Sigmoid colon (tissue), 7 donors: Measurements from ENCODE around the gene OR2A12. TPM values are rescaled to one million over a fixed set of nuclear protein-coding genes. Genes with fewer than 3 reads are reported as not detected.

Experiments
- DNase-seq: peaks from one replicate; pipeline ENCODE4 v3.0.0-alpha.2; 2019
- H3K27ac ChIP-seq, 4 donors: fragments of 200-600 bp; sonication (generic); one replicate each; pipeline ENCODE4 v1.5.1; 2016 to 2019; ENCODE audit warnings: mild to moderate bottlenecking in 1 of 4
- H3K27me3 ChIP-seq, 3 donors: fragments of 200-600 bp; sonication (generic); one replicate each; pipeline ENCODE4 v1.5.1; 2019; ENCODE audit warnings: mild to moderate bottlenecking in 1 of 3
- H3K36me3 ChIP-seq, 4 donors: fragments of 200-600 bp; sonication (generic); one replicate each; pipeline ENCODE4 v1.5.1; 2016 to 2019
- H3K4me1 ChIP-seq, 4 donors: fragments of 200-600 bp; sonication (generic); one replicate each; pipeline ENCODE4 v1.5.1; 2017 to 2019
- H3K4me3 ChIP-seq, 4 donors: fragments of 200-600 bp; sonication (generic); one replicate each; pipeline ENCODE4 v1.5.1; 2017 to 2019; ENCODE audit warnings: mild to moderate bottlenecking in 2 of 4, moderate library complexity in 1 of 4
- H3K9me3 ChIP-seq, 4 donors: fragments of 200-600 bp in 3 of 4; sonication (generic) in 3 of 4; one replicate each; pipeline versions ENCODE4 v1.5.1 to v1.6.1; 2013 to 2019
- EP300 ChIP-seq, 4 donors: sonication (generic); formaldehyde crosslinking; IDR thresholded peaks; one replicate each; pipeline ENCODE4 v1.6.1; 2017; ENCODE audit warnings: antibody characterized with exemption in 4 of 4
- POLR2A ChIP-seq, 2 donors: fragments of 450-650 bp; IDR thresholded peaks; one replicate each; pipeline ENCODE4 v1.6.1; 2016; ENCODE audit warnings: antibody characterized with exemption in 2 of 2, mild to moderate bottlenecking in 2 of 2, moderate library complexity in 2 of 2
- POLR2AphosphoS5 ChIP-seq, 4 donors: sonication (generic); formaldehyde crosslinking; IDR thresholded peaks; one replicate each; pipeline ENCODE4 v1.6.1; 2017; ENCODE audit warnings: antibody characterized with exemption in 4 of 4
- WGBS, 2 donors: extraction: QIAGEN DNeasy Blood & Tissue Kit; methylation state at CpG; one replicate each; pipeline ENCODE4 v1.1.7; 2013; 5-methylcytosine and 5-hydroxymethylcytosine counted together
- intact Hi-C: fragments of 100-400 bp; cut with DNase I; formaldehyde crosslinking; loops from one replicate; pipeline ENCODE4 v1.15.1; 2023
- polyA plus RNA-seq, 3 donors: library from polyadenylated mRNA; stranded (reverse); fragments of 200-250 nt; gene quantifications; one replicate each; pipeline ENCODE4 v1.2.3, GENCODE V29; 2013
- total RNA-seq, 4 donors: library from RNA; depleted of rRNA; stranded (reverse); fragments of >200 nt; gene quantifications; one replicate each; pipeline ENCODE4 v1.1.0, GENCODE V29; 2016
- TF ChIP-seq, protein P1 (sequence below), 4 experiments: fragments of 450-650 bp in 3 of 4; fragments of 200-600 bp in 1 of 4; IDR thresholded peaks; one replicate each; pipeline ENCODE4 v1.5.1; 2016 to 2019; ENCODE audit warnings: antibody characterized with exemption in 4 of 4, mild to moderate bottlenecking in 3 of 4, moderate library complexity in 2 of 4
- donor health status: healthy with polysubstance abuse.
- donor health status: Bipolar disorder and iron deficiency.
- donor health status: healthy.

The OR2A12 gene
- total and polyA plus RNA-seq, 7 donors: not detected

DNA sequence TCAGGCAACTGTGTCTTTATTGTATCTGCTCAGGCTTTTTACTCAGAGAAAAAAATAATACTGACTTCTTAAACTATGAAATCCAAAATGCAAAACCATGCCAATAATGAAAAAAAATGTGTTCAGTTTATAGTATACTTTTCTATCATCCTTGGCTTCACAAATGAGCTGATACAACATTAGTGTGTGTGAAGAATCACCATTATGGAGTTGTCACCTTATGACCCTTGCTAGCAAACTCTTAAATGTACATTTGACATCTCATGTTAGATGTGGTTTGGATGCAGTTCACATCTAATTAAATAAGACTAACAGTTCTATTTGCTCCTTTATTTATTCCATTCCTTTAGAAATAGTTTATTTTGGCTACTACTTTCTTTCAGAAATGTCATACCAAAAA is 19.1 kb downstream of the OR2A12 start:
- Histone ChIP-seq H3K4me1 (no peaks in the 10 kb centered on the region), H3K36me3 (no peaks in the 10 kb centered on the region), H3K27me3 (no peaks in the 10 kb centered on the region), H3K4me3 (no peak overlapping the region), H3K9me3 (no peaks in the 10 kb centered on the region), H3K27ac (no peak overlapping the region)
- intact Hi-C loops: no loop called here
- DNase-seq: no peak
- no peak for TF ChIP-seq POLR2A (IDR thresholded peaks at IDR 0.05)
- TF ChIP-seq EP300 (IDR thresholded peaks at IDR 0.05): no peak
- TF ChIP-seq, protein P1, sequence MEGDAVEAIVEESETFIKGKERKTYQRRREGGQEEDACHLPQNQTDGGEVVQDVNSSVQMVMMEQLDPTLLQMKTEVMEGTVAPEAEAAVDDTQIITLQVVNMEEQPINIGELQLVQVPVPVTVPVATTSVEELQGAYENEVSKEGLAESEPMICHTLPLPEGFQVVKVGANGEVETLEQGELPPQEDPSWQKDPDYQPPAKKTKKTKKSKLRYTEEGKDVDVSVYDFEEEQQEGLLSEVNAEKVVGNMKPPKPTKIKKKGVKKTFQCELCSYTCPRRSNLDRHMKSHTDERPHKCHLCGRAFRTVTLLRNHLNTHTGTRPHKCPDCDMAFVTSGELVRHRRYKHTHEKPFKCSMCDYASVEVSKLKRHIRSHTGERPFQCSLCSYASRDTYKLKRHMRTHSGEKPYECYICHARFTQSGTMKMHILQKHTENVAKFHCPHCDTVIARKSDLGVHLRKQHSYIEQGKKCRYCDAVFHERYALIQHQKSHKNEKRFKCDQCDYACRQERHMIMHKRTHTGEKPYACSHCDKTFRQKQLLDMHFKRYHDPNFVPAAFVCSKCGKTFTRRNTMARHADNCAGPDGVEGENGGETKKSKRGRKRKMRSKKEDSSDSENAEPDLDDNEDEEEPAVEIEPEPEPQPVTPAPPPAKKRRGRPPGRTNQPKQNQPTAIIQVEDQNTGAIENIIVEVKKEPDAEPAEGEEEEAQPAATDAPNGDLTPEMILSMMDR (IDR thresholded peaks at IDR 0.05): no peak
- TF ChIP-seq POLR2AphosphoS5 (IDR thresholded peaks at IDR 0.05): no peak

DNA sequence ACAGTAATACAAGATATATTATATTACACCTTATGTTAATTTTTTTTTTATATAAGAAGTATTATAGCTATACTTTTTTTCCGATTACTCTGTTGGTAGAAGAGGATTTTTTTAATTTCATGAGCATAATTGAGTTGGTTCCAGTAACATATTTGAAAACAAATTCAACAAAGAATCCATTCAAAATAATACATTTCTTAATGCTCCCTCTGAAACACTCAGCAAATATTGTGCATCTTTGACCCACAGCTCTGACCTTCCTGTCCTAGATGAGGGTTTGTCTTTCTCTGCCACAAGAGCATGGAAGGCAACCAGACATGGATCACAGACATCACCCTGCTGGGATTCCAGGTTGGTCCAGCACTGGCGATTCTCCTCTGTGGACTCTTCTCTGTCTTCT is 23.2 kb downstream of the OR2A12 start, which contains the start of gene OR2A2:
OR2A2 (plus strand) TSS at position 301 of the 400 bp plus-strand sequence; CDS start at position 301, 0 bp downstream.
- WGBS, 2 donors: 90 to 98% methylated on average over 2 of the region's 2 CpGs
- no peaks in the 10 kb centered on the region for H3K9me3 ChIP-seq
- TF ChIP-seq POLR2AphosphoS5 (IDR thresholded peaks at IDR 0.05) (no peak), POLR2A (IDR thresholded peaks at IDR 0.05) (no peak), EP300 (IDR thresholded peaks at IDR 0.05) (no peak)
- TF ChIP-seq, protein P1 (IDR thresholded peaks at IDR 0.05): no peak
- H3K4me1 ChIP-seq: no peaks in the 10 kb centered on the region
- no peak for DNase-seq
- no peak within 1 kb of the TSS for H3K27ac ChIP-seq
- H3K36me3 ChIP-seq: no peaks in the 10 kb centered on the region
- H3K27me3 ChIP-seq: no peaks in the 10 kb centered on the region
- H3K4me3 ChIP-seq: no peak within 1 kb of the TSS
- intact Hi-C loops: no loop called here

DNA sequence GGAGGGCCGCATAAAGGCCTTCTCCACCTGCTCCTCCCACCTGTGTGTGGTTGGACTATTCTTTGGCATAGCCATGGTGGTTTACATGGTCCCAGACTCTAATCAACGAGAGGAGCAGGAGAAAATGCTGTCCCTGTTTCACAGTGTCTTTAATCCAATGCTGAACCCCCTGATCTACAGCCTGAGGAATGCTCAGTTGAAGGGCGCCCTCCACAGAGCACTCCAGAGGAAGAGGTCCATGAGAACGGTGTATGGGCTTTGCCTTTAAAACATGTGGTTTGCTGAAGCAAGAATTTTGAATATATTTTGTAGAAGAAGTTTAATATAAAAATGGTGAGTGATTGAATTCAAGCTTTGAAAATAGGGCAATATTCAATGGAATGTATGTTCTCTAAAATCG is 24.2 kb downstream of the OR2A12 start:
- TF ChIP-seq POLR2A (IDR thresholded peaks at IDR 0.05) (no peak), POLR2AphosphoS5 (IDR thresholded peaks at IDR 0.05) (no peak), EP300 (IDR thresholded peaks at IDR 0.05) (no peak)
- Histone ChIP-seq H3K27me3 (no peaks in the 10 kb centered on the region), H3K4me3 (no peak overlapping the region), H3K4me1 (no peaks in the 10 kb centered on the region), H3K27ac (no peak overlapping the region), H3K9me3 (no peaks in the 10 kb centered on the region), H3K36me3 (no peaks in the 10 kb centered on the region)
- intact Hi-C loops: no loop called here
- DNase-seq: no peak
- whole genome bisulfite sequencing, 2 donors: 79 to 81% methylated on average over 5 of the region's 5 CpGs

DNA sequence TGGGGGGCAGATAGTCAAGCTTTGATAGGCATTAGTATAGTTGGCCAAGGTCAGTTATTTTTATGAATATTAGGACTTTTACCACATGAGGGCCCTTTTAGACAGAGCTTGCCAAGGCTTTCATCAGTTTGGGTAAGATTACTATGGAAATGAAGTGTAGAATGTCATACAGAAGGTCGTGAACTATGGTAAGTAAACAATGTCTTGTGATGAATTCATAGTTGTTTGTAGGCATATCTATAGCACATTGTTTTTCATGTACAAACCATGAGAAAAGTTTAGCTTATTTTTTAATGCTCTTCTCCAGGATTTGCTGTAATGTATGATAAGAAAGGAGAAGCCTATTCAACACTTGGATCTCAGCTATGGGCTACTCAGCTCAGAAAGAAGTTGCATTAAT is 27.6 kb downstream of the OR2A12 start:
- Histone ChIP-seq H3K4me3 (no peak overlapping the region), H3K27ac (no peak overlapping the region), H3K27me3 (no peaks in the 10 kb centered on the region), H3K36me3 (no peaks in the 10 kb centered on the region), H3K4me1 (no peaks in the 10 kb centered on the region), H3K9me3 (no peaks in the 10 kb centered on the region)
- TF ChIP-seq, protein P1 (IDR thresholded peaks at IDR 0.05): no peak
- TF ChIP-seq EP300 (IDR thresholded peaks at IDR 0.05): no peak
- no peak for TF ChIP-seq POLR2AphosphoS5 (IDR thresholded peaks at IDR 0.05)
- no peak for TF ChIP-seq POLR2A (IDR thresholded peaks at IDR 0.05)
- DNase-seq: no peak
- intact Hi-C loops: no loop called here
- WGBS, 2 donors: 18 to 49% methylated on average over 1 of the region's 1 CpG

DNA sequence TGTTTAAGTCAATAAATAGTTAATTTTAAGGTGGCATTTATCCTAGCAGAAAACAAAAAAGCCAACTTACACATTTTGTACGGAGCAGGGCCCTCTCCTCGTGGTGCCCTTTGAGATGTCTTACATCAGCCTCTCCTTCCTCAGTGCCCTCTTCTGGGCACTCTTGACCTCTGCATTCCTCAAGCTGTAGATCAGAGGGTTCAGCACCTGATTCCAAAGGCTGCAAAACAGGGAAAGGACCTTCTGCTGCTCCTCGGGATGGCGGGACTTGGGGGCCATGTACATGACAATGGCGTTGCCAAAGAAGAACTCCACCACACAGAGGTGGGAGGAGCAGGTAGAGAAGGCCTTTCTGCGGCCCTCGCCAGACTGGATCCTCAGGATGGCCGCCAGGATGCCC is 32.3 kb downstream of the OR2A12 start:
- H3K4me1 ChIP-seq: no peaks in the 10 kb centered on the region
- H3K36me3 ChIP-seq: no peaks in the 10 kb centered on the region
- H3K4me3 ChIP-seq: no peak overlapping the region
- 76 to 86% methylated on average over 8 of the region's 8 CpGs for WGBS, 2 donors
- no peak overlapping the region for H3K27ac ChIP-seq
- no peak for DNase-seq
- H3K27me3 ChIP-seq: no peaks in the 10 kb centered on the region
- H3K9me3 ChIP-seq: no peaks in the 10 kb centered on the region
- intact Hi-C loops: no loop called here
- TF ChIP-seq POLR2AphosphoS5 (IDR thresholded peaks at IDR 0.05): no peak
- TF ChIP-seq POLR2A (IDR thresholded peaks at IDR 0.05): no peak
- TF ChIP-seq EP300 (IDR thresholded peaks at IDR 0.05): no peak

DNA sequence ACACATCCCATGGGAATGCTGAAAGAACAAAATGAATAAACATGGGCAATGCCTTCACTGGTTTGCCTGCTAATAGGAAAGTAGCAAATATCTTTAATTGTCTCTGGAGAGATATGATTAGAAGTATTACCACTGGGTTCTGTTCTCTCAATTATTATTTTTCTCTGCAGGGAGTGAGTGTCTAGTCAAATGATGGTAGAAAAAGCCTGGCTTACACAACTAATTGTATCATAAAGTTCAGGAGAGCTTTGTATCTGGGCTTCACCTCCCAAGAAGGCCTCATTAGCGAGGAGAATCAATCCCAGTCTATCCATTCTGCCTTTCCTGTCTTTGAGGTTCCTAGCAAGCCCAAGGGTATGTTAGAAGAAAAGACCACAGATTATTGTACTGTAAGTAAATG is 36.8 kb downstream of the OR2A12 start, which contains the start of gene OR2A14:
OR2A14 (plus strand) TSS at position 301 of the 400 bp plus-strand sequence. CDS start 5,937 bp downstream, outside the sequence.
- 87 to 98% methylated on average over 1 of the region's 1 CpG for WGBS, 2 donors
- Histone ChIP-seq H3K4me3 (no peak within 1 kb of the TSS), H3K27ac (no peak within 1 kb of the TSS), H3K9me3 (no peaks in the 10 kb centered on the region), H3K36me3 (no peaks in the 10 kb centered on the region), H3K27me3 (no peaks in the 10 kb centered on the region), H3K4me1 (no peaks in the 10 kb centered on the region)
- intact Hi-C loops: no loop called here
- DNase-seq: no peak
- TF ChIP-seq, protein P1 (IDR thresholded peaks at IDR 0.05): no peak
- TF ChIP-seq POLR2AphosphoS5 (IDR thresholded peaks at IDR 0.05): no peak
- no peak for TF ChIP-seq POLR2A (IDR thresholded peaks at IDR 0.05)
- TF ChIP-seq EP300 (IDR thresholded peaks at IDR 0.05): no peak
